GM23338 (cell line): Measurements from ENCODE around the gene TYR.
"Not testable (repeated sequence)": the region's sequence is repeated elsewhere in the genome, so short reads cannot be mapped to it uniquely, and the experiment has no call there.

Experiments
- CTCF ChIP-seq, 2 experiments: fragments of 200-600 bp in 1 of 2; sonication (generic) in 1 of 2; conservative IDR thresholded peaks; 2 replicates each; pipeline versions ENCODE4 v1.5.1 to v1.6.1; 2016 to 2017; ENCODE audit warnings: antibody characterized with exemption in 2 of 2, low read depth in 2 of 2, mild to moderate bottlenecking in 2 of 2, moderate library complexity in 1 of 2
- POLR2AphosphoS5 ChIP-seq: IDR thresholded peaks from 2 replicates; pipeline ENCODE4 v1.6.1; 2016; ENCODE audit warnings: antibody characterized with exemption, low read depth
- ZNF114 ChIP-seq: fragments of 250-450 bp; sonication (Bioruptor Pico); IDR thresholded peaks from 2 replicates; pipeline ENCODE4 v1.5.0; 2020; ENCODE audit warnings: mild to moderate bottlenecking, moderate library complexity
- ZNF331 ChIP-seq: fragments of 250-450 bp; sonication (Bioruptor Pico); IDR thresholded peaks from 2 replicates; pipeline ENCODE4 v1.5.0; 2020; ENCODE audit warnings: low read depth, mild to moderate bottlenecking, moderate library complexity

- TF ChIP-seq CTCF (conservative IDR thresholded peaks at IDR 0.05; ENCODE audit: low read depth in 2 of 2); POLR2AphosphoS5; ZNF331 (CRISPR knock-in tag); ZNF114 (CRISPR knock-in tag): not testable (repeated sequence)
Observed at GRCh38 chr11:89295023-89295422, 117.3 kb downstream of the TYR start.
